HUES48 (cell line): ENCODE data around the gene MYRIP.
"Not testable (repeated sequence)": the region's sequence is repeated elsewhere in the genome, so short reads cannot be mapped to it uniquely, and the experiment has no call there.

ENCODE experiments used
- H3K27ac ChIP-seq: one replicate; pipeline ENCODE4 v1.7.0; 2013; ENCODE audit warnings: low read depth, low read length, inconsistent platforms
- H3K27me3 ChIP-seq: 2 replicates; pipeline ENCODE4 v1.6.1; 2013; ENCODE audit warnings: mild to moderate bottlenecking, low read length; ENCODE audit not compliant: control insufficient read depth, insufficient read depth
- H3K36me3 ChIP-seq: 2 replicates; pipeline ENCODE4 v1.6.1; 2013; ENCODE audit warnings: low read length; ENCODE audit not compliant: control insufficient read depth, insufficient read depth
- H3K4me1 ChIP-seq: 2 replicates; pipeline ENCODE4 v1.6.1; 2013; ENCODE audit warnings: mild to moderate bottlenecking, low read length; ENCODE audit not compliant: control insufficient read depth, insufficient read depth
- H3K4me3 ChIP-seq: 2 replicates; pipeline ENCODE4 v1.5.1; 2013; ENCODE audit warnings: mild to moderate bottlenecking, low read depth, low read length
- H3K9ac ChIP-seq: 2 replicates; pipeline ENCODE4 v1.6.1; 2013; ENCODE audit warnings: mild to moderate bottlenecking, low read depth, low read length, moderate library complexity
- H3K9me3 ChIP-seq: 2 replicates; pipeline ENCODE4 v1.6.1; 2013; ENCODE audit warnings: low read length; ENCODE audit not compliant: control insufficient read depth, insufficient read depth

MYRIP gene

DNA sequence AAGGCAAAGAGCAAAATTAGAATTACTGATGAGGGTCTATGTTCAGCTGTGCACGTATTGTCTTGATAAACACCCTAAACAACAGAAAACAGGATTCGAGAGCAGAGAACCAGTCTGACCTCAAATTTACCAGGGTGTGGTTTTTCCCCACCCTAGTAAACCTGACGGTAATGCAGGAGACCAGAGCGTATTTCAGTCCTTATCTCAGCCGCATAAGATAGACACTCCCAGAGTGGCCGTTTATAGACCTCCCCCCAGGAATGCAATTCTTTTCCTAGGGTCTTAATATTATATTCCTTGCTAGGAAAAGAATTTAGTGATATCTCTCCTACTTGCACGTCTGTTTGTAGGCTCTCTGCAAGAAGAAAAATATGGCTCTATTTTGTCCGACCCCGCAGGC lies 216.5 kb downstream of the MYRIP start:
- H3K9ac ChIP-seq, H3K27me3 ChIP-seq, H3K36me3 ChIP-seq, H3K4me3 ChIP-seq, H3K27ac ChIP-seq, H3K4me1 ChIP-seq: not testable (repeated sequence)
- peaks cover 30% of the 10 kb centered on the region for H3K9me3 ChIP-seq

DNA sequence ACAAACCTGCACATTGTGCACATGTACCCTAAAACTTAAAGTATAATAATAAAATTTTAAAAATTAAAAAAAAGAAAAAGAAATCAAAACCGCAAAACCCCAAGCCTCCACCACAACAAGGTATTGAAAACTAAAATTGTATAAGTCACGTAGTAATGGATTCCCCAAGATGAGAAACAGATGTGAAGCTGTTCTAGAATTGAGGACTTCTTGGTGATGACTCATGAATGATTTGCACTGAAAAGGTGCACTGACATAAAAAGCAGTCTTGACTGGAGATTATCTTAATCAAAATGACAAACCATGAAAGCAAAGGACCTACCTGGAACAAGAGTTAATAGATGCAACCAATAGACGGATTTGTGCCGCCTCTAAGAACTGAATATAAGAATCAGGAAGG lies 225.8 kb downstream of the MYRIP start:
- no peaks in the 10 kb centered on the region for H3K36me3 ChIP-seq
- H3K27ac ChIP-seq = no peak overlapping the region
- no peaks in the 10 kb centered on the region for H3K27me3 ChIP-seq
- H3K9me3 ChIP-seq = no peaks in the 10 kb centered on the region; the same call in 1 of the 2 replicates
- no peak overlapping the region for H3K9ac ChIP-seq
- no peak overlapping the region for H3K4me3 ChIP-seq
- H3K4me1 ChIP-seq = peaks cover 14% of the 10 kb centered on the region

DNA sequence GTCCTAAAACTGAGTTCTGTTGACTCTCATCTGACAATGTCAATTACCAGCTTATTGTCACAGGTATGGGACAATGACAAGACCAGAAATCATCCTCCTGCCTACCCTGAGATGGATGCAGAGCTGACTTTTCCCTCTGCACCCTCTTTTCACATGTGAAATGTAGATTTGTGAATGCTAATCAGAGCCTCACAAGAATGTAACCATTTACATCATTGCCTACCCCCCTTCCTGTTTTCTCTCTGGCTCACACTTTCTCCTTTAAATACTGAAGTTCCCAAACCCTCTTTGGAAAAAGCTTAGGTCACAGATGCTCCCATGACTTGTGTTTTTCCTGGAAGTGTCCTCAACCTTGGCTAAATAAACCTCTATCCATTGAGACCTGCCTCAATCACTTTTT lies 228.2 kb downstream of the MYRIP start:
- peak overlapping the region; percentile 68 for H3K27ac ChIP-seq

DNA sequence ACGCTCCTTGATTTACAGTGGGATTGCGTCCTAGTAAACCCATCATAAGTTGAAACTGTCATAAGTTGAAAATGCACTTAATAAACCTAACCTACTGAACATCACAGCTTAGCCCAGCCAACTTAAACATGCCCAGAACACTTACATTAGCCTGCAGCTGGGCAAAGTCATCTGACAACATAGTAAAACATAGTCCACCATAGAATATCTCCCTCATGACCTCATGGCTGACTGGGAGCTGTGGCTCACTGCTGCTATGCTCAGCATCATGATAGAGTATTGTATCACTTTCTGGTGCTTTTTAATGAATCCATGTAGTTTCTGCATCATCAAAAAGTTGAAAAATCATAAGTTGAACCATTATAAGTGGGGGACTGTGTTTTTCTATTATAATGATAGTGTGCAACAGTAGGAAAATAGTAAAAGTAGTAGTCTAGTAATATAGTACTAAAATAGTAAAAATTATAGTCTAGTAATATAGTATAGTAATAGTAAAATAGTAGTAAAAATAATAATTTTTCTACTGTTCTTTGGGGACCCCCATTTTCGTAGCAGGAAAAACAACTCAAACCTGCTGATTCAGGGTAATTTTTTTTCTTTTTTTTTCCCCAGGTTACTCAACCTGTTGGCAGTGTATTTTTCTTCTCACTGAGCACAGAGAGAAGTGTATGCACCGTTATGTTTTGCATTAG lies 233.5 kb downstream of the MYRIP start:
- no peak overlapping the region for H3K27ac ChIP-seq
- H3K4me1 ChIP-seq = peaks cover 18% of the 10 kb centered on the region
- H3K36me3 ChIP-seq = no peaks in the 10 kb centered on the region
- no peak overlapping the region for H3K4me3 ChIP-seq
- H3K9ac ChIP-seq = no peak overlapping the region
- H3K27me3 ChIP-seq = no peaks in the 10 kb centered on the region
- H3K9me3 ChIP-seq = no peaks in the 10 kb centered on the region

More for the DNA sequence above, 228.2 kb downstream of the MYRIP start:
- peaks cover 14% of the 10 kb centered on the region for H3K4me1 ChIP-seq
- no peaks in the 10 kb centered on the region for H3K9me3 ChIP-seq
- H3K36me3 ChIP-seq = no peaks in the 10 kb centered on the region
- no peaks in the 10 kb centered on the region for H3K27me3 ChIP-seq
- no peak overlapping the region for H3K9ac ChIP-seq
- H3K4me3 ChIP-seq = no peak overlapping the region

DNA sequence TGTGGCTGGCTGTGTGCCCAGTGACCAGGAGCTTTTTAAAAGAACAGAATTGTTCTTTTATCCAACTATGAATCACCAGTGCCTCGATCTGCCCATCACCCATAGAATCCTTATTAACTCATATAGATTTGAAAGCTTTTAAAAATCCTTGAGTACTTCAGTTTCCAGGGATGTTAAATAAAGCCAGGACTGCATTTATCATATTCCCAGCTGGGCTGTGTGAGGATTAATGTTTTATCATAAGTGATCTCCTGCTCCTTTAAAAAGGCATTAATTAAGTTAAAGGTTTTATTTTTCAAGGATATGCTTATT lies 234.0 kb downstream of the MYRIP start:
- Histone ChIP-seq H3K36me3 (no peaks in the 10 kb centered on the region), H3K4me3 (no peak overlapping the region), H3K27ac (no peak overlapping the region), H3K9me3 (no peaks in the 10 kb centered on the region), H3K9ac (no peak overlapping the region), H3K4me1 (peaks cover 14% of the 10 kb centered on the region), H3K27me3 (no peaks in the 10 kb centered on the region)

DNA sequence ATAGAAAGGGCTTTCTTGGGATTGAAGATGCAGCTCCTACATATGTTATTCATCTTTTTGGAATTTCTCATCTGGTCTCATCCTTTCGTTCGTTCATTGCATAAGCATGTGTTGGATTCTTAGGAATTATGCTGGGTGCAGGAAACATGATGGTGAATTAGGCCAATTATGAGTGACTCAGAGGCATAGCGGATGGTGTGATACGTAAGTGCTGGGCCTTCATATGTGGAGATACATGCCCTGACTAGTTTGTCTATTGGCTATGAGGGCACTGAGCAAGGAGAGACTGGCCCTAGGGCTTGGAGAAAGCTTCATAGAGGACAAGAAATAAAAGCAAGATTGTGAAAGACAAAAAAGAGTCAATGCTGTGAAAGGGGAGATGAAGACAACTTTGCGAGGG lies 235.1 kb downstream of the MYRIP start:
- H3K4me1 ChIP-seq = peaks cover 14% of the 10 kb centered on the region
- H3K9ac ChIP-seq = no peak overlapping the region
- no peak overlapping the region for H3K4me3 ChIP-seq
- no peaks in the 10 kb centered on the region for H3K9me3 ChIP-seq
- no peaks in the 10 kb centered on the region for H3K36me3 ChIP-seq
- H3K27me3 ChIP-seq = no peaks in the 10 kb centered on the region
- H3K27ac ChIP-seq = no peak overlapping the region

DNA sequence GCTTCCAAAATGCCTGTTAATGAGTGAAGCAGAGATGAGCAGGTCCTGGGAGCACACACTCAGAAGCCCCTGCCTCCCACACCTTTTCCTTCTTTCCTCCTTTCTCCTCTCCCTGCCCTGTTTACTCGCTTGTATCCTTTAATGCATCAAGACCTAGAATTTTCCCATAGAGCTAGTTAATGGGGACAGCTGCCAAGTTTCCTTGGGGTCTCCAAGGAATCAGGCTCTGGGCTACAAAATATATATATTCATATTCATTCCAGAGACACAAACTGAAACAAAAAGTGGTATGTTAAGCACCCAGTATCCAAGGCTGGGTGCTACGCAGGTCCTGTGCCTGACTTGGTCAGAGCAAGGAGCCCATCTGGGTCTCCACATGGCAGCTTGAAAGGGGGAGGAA lies 235.6 kb downstream of the MYRIP start:
- Histone ChIP-seq H3K36me3 (no peaks in the 10 kb centered on the region), H3K4me3 (no peak overlapping the region), H3K27me3 (no peaks in the 10 kb centered on the region), H3K9ac (no peak overlapping the region), H3K27ac (no peak overlapping the region), H3K9me3 (no peaks in the 10 kb centered on the region), H3K4me1 (peaks cover 14% of the 10 kb centered on the region)

DNA sequence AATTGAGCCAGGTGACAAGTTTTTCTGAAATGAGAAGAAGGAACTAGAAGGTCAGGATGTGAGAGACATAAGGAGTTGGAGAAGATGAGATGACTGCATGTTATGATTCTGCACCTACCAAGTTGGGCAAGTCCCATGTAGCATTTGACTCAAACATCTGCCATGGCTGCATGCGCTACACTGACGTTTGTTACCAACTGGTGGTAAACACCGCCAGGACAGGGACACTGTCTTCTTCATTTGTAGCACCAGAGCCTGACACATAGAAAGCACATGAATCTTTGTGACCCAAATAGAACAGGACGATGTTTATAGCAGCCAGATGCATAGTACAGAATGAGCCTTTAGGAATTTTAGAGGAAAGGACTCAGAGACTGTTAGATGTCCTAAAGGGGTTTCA lies 236.7 kb downstream of the MYRIP start:
- Histone ChIP-seq H3K36me3 (no peaks in the 10 kb centered on the region), H3K27ac (no peak overlapping the region), H3K4me3 (no peak overlapping the region), H3K9me3 (no peaks in the 10 kb centered on the region), H3K4me1 (peaks cover 14% of the 10 kb centered on the region), H3K27me3 (no peaks in the 10 kb centered on the region), H3K9ac (no peak overlapping the region)

DNA sequence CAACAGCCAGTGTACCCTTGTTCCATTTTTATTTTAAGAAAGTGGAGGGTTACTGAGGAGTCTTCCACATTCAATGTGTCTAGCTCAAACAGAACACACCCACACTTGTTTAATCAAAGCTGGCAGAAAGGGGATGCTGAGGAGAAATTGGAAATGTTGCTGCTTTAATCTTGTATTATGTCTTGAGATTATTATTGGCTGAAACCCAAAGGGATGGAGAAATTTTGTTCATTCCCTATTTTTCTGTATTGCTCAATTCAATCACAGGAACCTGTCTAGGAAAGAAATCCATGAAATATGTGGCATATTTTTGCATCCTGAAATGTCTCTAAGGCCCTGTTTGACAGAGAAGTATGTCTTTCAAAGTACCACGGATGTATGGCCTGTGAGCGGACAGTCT lies 238.0 kb downstream of the MYRIP start:
- Histone ChIP-seq H3K9ac (no peak overlapping the region), H3K27me3 (no peaks in the 10 kb centered on the region), H3K4me3 (no peak overlapping the region)

DNA sequence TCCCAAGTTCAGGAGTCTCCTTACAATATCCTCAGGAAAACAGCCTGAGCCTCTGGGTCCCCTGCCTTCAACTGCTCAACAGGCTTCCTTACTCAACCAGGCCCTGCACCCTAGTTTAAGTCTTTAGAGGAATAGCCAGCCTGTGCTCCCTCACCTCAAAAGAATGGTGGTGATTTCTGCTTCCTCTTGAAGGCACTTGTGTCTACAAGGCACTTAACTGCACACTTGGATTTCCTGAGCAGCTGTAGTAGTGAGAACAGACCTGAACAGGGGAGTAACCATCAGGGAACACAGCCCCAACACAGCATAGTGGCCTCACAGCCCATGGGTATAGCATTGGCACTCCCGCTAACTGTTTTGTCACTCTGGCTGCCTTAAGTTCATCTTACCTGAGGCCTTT lies 244.3 kb downstream of the MYRIP start:
- Histone ChIP-seq H3K4me3 (no peak overlapping the region), H3K9ac (no peak overlapping the region), H3K4me1 (no peaks in the 10 kb centered on the region), H3K36me3 (no peaks in the 10 kb centered on the region), H3K9me3 (no peaks in the 10 kb centered on the region), H3K27me3 (no peaks in the 10 kb centered on the region), H3K27ac (no peak overlapping the region)

More for the DNA sequence above, 238.0 kb downstream of the MYRIP start:
- H3K36me3 ChIP-seq = no peaks in the 10 kb centered on the region
- no peak overlapping the region for H3K27ac ChIP-seq
- peaks cover 14% of the 10 kb centered on the region for H3K4me1 ChIP-seq
- H3K9me3 ChIP-seq = no peaks in the 10 kb centered on the region

DNA sequence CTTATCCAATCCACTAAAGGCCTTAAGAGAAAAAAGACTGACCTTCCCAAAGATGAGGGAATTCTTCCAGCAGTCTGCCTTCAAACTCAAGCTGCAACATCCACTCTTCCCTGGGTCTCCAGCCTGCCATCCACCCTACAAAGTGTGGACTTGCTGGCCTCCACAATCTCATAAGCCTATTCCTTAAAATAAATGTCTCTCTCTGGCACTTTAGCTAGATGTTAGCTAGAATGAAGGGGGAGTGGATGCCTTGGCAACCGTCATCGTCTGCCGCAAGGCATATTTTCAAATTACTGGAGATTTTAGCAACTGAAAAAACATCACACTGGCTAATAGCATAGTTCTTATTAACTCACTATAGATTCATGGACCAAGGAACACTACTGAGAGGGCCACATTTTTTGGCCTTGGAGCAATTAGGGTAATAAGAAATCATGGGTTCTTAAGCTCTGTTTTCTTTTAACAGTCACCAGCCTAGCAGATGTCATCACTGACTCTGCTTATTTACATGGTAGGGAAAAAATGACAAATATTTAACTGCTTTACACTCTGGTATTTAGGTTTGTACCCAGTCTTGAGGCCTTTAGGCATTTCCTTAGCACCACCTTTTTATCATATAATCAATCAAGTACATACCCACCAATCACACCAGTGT lies 245.3 kb downstream of the MYRIP start:
- Histone ChIP-seq H3K27me3 (no peaks in the 10 kb centered on the region), H3K36me3 (no peaks in the 10 kb centered on the region), H3K9me3 (no peaks in the 10 kb centered on the region), H3K4me3 (no peak overlapping the region), H3K9ac (no peak overlapping the region), H3K4me1 (no peaks in the 10 kb centered on the region), H3K27ac (no peak overlapping the region)
